GM18907 (cell line): ENCODE results near the gene PRDX1.

Experiments
- ATAC-seq: cut with Tn5 transposase; IDR thresholded peaks from one replicate; pipeline ENCODE4 v1.9.1; 2021; ENCODE audit warnings: mild to moderate bottlenecking, moderate library complexity; ENCODE audit not compliant: unreplicated experiment

Gene PRDX1

DNA sequence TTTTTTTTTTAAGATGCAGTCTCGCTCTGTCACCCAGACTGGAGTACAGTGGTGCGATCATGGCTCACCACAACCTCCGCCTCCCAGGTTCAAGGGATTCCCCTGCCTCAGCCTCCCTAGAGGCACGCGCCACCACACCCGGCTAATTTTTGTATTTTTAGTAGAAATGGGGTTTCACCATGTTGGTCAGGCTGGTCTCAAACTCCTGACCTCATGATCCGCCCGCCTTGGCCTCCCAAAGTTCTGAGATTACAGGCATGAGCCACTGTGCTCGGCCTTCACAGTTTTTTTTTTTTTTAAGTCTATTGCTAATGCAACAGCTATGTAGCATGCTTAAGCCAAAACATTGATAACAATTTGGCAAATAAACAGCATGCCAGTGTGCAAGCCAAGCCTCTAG lies 54.3 kb downstream of the PRDX1 start:
- peak; percentile 58 for ATAC-seq

DNA sequence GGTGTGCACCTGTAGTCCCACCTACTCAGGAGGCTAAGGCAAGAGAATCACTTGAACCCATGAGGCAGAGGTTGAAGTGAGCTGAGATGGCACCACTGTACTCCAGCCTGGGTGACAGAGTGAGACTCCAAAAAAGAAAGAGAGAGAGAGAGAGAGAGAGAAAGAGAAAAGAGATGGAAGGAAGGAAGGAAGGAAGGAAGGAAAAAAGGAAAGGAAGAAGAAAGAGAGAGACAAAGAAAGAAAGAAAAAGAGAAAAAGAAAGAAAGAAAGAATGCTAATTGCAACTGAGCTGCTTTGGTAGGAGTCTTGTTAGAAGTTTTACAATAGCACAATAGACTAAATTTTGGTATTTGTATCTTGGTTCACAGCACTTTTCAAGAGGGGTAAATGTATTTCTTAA lies 56.4 kb downstream of the PRDX1 start:
- ATAC-seq: no peak
